Loucy (cell line): ENCODE results near the gene CTTNBP2.

Experiments
- CTCF ChIP-seq: fragments of 200-600 bp; sonication (generic); conservative IDR thresholded peaks from 2 replicates; pipeline ENCODE4 v1.5.1; 2014; ENCODE audit warnings: mild to moderate bottlenecking, antibody characterized with exemption, low read length
- EZH2phosphoT487 ChIP-seq: fragments of 200-600 bp; IDR thresholded peaks from 2 replicates; pipeline ENCODE4 v1.6.1; 2018; ENCODE audit warnings: antibody characterized with exemption, mild to moderate bottlenecking, moderate library complexity, borderline replicate concordance

GRCh38 chr7:117739085-117739484 is 134.2 kb downstream of the CTTNBP2 start:
- TF ChIP-seq CTCF (no peak), EZH2phosphoT487 (no peak)
